Dermis blood vessel endothelial cell (primary cell): ENCODE measurements around the gene CFAP107. TPM values are rescaled to one million over a fixed set of nuclear protein-coding genes. Genes with fewer than 3 reads are reported as not detected.
"Not testable (repeated sequence)": the region's sequence is repeated elsewhere in the genome, so short reads cannot be mapped to it uniquely, and the experiment has no call there.

Source experiments
- DNase-seq: peaks from one replicate; pipeline ENCODE4 v3.0.0; 2010
- total RNA-seq: library from RNA; depleted of rRNA; stranded (reverse); fragments of >200 nt; gene quantifications from 2 replicates; pipeline ENCODE4 v1.2.3, GENCODE V29; 2014

Gene CFAP107, protein sequence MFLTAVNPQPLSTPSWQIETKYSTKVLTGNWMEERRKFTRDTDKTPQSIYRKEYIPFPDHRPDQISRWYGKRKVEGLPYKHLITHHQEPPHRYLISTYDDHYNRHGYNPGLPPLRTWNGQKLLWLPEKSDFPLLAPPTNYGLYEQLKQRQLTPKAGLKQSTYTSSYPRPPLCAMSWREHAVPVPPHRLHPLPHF
- not detected in 2 replicates for total RNA-seq

DNA sequence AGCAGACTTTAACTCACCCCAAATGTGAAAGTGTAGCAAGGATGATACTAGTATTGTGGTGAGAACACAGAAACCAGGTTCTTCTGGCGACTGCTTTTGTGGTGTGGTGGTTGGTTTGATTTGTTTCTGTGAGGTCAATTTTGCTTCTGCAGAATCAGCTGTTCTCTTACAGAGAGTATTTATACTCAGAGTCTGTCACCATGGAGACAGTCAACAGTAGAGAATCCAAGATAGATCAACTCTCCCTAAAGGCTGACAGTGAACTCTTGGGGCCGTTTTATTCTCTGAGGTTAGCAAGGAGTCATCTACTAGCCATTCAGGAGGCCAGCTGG, at the start of gene CFAP107:
Gene CFAP107, plus strand, starts transcription at position 209 of the 332 bp plus-strand sequence. CDS start 231 bp downstream, outside the sequence.
- DNase-seq, result no peak

DNA sequence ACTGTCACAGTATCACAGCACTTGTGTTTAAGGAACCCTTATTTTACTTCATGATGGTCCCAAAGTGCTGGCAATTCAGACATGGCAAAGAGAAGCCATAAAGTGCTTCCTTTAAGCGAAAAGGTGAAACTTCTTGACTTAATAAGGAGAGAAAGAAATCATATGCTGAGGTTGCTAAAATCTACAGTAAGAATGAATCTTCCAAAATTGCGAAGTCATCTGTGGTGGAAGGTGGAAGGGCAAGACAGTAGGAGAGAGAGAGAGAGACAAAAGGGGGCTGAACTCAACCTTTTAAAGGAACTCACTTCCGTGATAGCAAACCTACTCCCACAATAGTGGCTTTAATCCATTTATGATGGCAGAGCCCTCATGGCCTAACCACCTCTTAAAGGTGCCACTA, 49.3 kb upstream of the CFAP107 start:
- DNase-seq, result no peak

DNA sequence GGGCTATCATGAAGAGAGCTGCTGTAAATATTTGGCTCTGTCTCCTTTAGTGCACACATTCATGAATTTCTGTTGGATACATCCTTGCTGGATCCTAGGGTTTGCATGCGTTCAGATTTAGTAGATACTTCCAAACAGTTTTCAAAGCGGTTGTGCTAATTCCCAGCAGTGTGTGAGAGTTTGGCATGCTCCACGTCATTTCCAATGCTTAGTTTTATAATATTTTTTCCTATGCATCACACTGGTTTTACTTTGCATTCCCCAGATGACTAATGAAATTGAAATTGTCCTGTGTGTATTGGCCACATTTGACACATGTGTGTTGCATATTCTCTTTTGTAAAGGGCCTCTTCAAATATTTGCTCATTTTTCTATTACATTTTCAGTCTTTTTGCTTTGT, 48.6 kb upstream of the CFAP107 start:
- DNase-seq, result no peak

DNA sequence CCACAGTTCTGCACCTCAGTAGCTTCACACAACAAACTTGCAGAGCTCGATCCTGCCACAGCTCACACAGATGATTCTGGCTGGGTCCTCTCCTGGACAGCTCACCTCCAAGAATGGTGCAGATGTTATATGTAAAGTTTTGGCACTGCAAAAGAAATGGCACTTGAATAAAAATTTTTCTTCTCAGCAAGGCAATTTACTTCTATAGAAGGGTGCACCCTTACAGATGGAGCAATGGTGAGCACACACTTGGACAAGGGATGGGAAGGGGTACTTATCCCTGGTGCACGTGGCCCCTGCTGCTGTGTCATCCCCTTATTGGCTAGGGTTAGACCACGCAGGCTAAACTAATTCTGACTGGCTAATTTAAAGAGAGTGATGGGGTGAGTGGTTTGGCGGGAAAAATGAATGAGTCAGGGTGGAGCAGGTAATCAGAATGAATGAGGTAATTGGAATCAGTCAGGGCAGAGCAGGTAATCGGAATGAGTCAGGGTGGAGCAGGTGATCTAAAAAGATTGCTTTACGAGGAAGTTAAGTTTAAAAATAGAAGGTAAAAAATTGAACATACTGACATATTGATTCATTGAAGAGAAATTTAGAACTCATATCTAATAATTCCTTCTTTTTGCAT, 42.1 kb upstream of the CFAP107 start:
- no peak for DNase-seq

DNA sequence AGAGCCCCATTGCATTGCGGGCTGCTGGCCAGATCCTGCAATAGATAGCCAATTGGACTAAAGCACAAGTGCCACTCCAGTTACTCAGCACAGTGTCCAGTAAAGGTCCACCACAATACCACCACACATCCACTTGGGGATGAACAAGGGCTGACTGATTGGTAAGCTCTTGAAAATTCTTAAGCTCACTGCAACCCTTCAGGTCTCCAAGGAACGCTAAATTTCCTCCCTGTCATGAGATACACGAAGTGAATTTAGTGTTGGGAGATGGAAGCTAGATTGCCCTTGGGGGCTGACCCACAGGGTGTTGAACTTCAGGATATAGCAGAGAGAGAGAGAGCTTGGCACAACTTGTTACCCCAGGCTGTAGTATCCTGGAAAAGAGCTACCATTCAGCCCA, 39.9 kb upstream of the CFAP107 start:
- DNase-seq, result no peak

DNA sequence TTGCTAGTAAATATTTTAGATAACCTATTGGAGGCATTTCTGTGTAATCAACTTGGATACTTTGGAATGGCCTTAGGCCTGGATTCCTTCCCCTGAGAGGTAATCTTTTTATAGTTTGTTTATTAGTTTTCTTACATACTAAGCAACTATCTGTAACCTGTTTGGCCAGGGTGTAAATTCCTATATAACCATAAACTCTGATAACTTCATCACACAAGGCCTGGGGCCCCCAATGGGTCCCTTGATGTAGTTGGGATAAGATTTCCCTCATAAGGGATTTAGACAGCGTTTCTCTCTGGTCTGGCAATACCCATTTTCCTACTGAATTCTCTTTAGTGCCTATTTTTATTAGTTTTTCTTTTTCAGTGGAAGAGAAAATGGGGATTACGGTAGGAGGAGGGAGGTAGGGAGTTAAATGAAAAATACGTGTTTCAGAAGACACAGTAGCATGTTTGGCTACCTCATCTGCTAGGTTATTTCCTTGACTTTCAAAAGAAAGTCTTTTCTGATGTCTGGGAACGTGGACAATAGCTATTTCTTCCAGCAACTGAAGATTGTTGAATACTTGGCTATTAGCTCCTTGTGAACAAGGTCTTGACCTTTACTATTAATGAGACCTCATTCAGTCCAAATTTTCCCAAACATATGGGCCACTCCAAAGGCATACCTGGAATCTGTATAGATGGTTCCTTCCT, 37.5 kb upstream of the CFAP107 start:
- no peak for DNase-seq

DNA sequence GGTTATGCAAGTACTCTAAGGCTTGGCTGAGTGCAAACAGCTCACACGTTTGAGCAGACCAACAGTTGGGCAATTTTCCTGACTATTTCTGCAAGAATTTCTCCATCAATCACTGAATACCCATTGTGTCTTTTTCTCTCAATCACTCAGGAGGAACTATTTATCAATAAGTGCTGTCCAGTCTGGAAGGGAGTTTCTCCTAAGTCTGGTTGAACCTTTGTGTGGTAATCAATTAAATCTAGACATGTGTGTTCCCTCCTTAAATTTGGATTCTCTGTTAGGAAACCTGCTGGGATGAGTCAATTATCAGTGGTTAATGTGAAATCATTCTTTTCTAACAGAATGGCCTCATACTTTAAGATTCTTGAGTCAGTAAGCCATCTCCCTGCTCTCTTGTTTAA, 36.9 kb upstream of the CFAP107 start:
- no peak for DNase-seq

DNA sequence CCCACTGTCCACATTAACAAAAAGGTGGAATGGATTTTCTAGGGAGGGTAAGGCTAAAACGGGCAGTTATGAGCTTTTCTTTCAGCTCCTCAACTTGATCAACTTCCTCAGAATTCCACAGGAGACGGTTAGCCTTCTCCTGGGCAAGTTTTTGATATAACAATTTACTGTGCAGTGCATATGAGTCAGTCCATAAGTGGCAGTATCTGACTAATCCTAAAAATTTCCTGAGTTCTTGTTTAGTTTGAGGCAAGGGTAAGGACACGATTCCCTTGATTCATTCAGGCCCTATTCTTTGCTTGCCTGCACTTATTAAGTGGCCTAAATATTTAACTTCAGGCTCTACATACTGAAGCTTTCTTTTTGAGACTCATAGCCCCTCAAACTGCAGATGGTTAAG, 36.3 kb upstream of the CFAP107 start:
- no peak for DNase-seq

DNA sequence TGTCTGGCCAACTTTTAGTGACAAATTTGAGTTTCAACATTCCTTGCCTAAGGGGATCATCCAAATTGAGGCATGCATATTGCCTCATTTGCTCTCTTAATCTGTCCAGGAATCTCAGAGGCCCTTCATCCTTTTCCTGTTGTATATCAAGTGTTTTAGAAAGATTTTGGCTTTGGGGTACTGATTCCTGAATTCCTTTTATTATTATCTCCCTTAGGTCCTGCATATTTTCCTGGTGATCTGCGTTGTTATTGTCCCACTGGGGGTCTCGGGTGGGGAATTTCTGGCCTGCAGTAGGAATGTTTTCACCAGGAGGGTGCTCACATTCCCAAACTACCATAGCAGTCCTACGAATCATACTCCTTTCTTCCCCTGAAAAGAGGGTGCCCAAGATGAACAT, 34.5 kb upstream of the CFAP107 start:
- DNase-seq, result no peak

DNA sequence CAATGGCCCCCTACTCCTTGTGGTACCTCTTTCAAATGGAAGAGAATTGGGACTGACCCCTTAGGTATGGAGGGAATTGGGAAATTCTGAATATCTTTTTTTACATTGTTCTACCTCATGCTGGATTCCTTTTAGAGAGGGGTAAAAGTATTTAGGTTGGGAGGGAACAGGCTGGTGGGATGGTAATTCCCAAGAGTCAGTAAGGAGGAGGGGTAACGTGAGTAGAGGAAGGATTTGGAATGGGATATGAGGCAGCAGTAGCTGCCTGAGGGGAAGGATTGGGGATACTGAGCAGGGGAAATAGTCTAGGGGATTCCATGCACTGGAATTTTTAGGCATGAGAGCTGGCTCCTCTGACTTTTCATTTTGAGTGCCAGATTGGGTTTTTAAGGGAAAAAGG, 33.9 kb upstream of the CFAP107 start:
- DNase-seq, result no peak

DNA sequence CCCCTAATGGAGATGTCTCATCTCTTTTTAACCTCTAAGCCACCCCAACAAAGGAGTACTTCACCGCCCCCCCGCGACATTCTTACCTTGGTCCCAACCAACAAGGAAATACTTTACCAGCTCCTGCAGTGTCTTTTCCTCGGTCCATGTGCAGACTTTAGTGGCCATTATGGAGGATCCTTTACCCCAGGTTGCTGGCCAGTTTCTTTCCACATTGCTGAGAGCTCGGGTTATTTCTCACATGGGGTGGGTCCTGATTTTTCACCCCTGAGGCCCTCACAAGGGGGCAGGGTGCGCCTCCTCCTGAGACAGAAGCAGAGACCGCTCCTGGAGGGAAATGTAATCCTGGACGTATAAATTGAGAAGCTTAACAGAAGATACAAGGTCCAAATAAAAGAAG, 33.1 kb upstream of the CFAP107 start:
- DNase-seq, result no peak

DNA sequence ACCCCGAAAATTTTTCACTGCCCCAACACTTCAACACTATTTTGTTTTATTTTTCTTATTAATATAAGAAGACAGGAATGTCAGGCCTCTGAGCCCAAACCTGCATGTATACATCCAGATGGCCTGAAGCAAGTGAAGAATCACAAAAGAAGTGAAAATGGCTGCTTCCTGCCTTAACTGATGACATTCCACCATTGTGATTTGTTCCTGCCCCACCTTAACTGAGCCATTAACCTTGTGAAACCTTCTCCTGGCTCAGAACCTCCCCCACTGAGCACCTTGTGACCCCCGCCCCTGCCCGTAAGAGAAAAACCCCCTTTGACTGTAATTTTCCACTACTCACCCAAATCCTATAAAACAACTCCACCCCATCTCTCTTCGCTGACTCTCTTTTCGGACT, 32.3 kb upstream of the CFAP107 start:
- DNase-seq, result not testable (repeated sequence)

DNA sequence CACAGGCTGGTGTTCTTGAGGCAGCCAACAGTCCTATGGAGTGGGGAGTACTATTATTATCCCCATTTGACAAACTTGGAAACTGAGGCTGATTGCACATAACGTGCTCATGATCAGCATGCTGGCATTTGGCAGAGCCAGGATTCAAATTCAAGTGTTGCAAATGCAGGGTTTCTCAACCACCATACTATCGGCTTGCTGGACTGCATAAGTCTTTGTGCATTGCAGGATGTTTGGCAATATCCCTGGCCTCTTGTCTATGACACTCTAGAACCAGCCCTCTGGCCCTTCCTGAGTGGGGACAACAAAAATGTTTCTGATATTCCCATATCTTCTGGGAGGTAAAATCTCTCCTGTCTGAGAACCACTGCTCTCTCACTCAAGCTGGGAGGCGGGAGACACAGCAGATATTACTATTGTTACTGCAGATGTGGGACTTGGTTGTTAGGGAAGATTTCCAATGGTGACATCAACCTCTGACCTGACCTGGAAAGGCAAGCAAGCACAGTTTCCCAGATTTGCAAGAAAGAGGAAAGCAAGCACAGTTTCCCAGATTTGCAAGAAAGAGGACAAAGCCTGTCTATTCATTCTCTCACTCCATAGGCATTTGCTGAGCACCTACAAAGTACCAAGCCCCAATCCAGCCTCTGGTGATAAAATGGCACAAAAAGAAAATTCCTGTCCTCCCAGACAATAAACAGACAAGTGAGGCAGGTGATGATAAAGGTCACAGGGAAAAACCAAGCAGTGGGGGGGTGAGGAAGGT, 31.1 kb upstream of the CFAP107 start:
- no peak for DNase-seq

DNA sequence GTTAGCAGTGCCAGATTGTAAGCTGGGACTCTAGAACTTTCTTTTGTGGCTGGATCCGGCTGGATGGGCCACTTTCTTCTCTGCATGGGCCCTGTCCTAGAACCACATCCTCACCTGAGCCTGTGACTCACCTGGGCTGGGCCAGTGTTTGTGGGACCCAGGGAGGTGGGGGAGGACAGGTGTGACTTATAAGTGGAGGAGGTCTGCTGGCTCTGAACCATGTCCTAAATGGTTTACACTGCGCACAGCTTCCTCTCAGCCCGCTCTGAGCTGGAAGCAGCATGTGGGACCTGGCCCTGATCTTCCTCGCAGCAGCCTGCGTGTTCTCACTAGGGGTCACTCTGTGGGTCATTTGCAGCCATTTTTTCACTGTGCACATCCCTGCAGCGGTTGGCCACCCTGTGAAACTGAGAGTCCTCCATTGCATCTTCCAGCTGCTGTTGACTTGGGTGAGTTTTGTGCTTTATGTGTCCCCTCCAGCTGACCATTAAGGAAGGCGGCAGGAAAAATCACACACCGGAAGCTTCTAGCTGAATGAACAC, 30.0 kb upstream of the CFAP107 start, which contains the start of gene AADACL3:
Gene AADACL3, plus strand, starts transcription at position 215 of the 542 bp plus-strand sequence. Its CDS starts 67 bp downstream, at position 282.
- DNase-seq, result no peak

DNA sequence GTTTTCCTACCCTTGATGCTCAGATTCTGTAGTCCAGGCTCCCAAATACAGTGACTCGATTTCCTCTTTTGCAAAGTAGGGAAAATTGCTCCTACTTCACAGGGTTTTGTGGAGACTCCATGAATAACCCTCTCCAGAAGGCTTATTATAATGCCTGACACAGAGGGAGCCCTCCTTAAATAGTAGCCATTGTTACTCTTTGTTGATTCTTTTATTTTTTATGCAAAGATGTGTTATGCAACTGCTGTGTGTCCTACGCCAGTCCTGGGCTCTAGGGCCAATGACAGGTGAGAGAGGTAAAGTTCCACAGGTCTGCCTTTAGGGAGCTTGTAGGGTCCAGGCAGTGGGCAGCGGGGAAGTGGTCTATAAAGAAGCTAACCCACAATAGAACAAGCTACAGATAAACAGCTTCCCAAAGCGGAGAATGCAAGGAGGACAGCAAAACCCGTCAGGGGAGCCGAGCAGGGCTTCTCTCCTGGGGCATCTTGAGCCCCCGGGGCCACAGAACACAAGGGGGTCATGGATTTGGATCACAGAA, 28.6 kb upstream of the CFAP107 start:
- no peak for DNase-seq

DNA sequence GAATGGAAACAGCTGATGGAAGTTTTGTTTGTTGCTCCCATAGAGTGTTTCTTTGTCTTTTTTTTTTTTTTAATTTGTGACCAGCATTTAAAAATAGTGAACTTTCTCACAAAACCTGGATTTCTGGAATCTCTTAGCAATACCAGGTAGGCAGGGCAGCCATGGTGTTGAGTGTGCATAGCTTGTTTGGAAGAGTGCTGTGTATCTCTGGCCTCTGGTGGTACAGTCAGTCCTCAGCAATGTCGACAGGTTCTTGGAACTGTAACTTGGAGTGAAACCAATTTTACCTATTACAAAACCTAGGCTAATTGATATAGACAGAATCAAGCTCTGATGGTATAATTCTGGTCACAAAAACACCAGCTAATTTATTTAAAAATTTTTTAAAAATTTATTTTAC, 23.4 kb upstream of the CFAP107 start:
- DNase-seq, result no peak

DNA sequence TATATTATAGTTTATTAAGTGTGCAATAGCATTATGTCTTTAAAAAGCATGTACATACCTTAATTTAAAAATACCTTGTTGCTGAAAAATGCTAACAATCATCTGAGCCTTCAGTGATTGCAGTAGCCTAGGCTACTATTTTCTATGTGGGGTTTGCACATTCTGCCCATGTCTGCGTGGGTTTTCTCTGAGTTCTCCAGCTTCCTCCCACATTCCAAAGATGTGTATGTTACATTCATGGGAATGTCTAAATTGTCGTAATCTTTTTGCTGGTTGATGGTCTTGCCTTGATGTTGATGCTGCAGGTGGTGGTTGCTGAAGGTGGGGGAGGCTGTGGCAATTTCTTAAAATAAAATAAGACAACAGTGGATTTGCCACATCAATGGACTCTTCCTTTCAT, 17.6 kb upstream of the CFAP107 start:
- DNase-seq, result no peak

DNA sequence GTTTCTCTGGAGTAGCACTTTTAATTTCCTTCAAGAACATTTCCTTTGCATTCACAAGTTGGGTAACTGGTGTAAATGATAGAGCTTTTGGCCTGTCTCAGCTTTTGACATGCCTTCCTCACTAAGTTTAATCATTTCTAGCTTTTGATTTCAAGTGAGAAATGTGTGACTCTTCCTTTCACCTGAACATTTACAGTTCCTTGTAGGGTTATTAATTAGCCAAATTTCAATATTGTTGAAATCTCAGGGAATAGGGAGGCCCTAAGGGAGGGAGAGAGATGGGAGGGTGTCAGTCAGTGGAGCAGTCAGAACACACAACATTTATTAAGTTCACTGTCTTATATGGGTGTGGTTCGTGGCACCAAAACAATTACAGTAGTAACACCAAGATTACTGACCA, 15.8 kb upstream of the CFAP107 start:
- DNase-seq, result no peak

DNA sequence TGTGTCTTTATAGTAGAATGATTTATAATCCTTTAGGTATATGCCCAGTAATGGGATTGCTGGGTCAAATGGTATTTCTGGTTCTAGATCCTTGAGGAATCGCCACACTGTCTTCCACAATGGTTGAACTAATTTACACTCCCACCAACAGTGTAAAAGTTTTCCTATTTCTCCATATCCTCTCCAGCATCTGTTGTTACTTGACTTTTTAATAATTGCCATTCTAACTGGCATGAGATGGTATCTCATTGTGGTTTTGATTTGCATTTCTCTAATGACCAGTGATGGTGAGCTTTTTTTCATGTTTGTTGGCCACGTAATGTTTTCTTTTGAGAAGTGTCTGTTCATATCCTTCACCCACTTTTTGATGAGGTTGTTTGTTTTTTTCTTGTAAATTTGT, 14.9 kb upstream of the CFAP107 start:
- not testable (repeated sequence) for DNase-seq

DNA sequence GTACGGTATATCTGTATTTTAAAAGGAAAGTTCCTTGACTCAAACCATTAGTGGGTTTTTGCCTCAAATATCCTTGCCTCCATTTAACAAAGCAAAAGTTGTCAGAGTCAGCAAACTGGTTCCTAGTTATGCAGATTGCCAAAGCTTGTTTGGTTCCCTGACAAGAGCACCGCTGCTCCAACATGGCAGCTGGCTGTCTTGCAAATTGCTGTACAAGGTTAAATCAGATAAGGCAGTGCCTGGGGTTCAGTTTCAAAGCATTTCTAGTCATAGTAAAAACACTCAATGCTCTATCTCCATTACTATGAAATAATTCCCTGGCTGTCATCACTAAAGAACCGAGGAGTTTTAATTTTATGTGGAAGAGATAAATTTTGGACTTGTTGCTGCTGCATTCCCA, 11.3 kb upstream of the CFAP107 start:
- no peak for DNase-seq

DNA sequence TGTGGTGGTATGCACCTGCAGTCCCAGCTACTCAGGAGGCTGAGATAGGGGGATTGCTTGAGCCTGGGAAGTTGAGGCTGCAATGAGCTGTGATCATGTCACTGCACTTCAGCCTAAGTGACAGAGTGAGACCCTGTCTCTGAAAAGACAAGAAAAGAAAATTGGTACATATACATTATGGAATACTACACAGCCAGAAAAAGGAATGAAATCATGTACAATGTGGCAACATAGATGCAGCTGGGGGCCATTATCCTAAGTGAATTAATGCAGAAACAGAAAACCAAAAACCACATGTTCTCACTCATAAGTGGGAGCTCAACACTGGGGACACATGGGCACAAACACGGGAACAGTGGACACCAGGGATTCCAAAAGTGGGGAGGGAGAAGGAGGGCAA, 7.1 kb upstream of the CFAP107 start:
- DNase-seq, result no peak

DNA sequence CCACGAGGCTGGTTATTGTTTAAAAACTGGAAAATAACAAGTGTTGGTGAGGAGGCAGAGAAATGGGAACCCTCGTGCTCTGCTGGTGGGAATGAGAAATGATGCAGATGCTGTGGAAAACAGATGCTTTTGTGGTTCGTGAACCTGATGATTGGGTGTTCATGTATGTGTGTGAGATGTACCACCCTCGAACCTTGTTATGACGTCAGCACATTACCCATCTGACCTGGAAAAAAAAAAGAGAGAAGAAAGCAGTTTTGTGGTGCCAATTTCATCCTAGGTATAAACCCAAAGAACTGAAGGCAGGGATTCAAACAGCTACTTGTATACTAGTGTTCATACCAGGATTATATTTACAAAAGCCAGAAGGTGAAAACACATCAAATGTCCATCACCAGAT, 6.4 kb upstream of the CFAP107 start:
- DNase-seq, result no peak

DNA sequence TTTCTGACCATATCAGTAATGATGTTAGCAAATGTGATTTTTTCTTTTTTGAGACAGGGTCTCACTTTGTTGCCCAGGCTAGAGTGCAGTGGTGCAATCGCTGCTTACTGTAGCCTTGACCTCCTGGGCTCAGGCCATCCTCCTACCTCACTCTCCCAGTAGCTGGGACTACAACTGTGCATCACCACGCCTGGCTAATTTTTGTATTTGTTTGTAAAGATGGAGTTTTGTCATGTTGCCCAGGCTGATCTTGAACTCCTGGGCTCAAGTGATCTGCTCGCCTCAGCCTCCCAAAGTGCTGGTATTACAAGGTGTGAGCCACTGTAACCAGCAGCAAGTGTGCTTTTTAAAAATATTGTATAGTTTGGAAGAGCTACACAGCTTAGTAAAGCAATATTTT, 4.1 kb upstream of the CFAP107 start:
- DNase-seq, result no peak
